Measurements from ENCODE around the gene LAMP5. TPM values are rescaled to one million over a fixed set of nuclear protein-coding genes. Genes with fewer than 3 reads are reported as not detected.

Gene LAMP5
- total RNA-seq, 4 donors from 2014 or later: not detected

GRCh38 chr20:9507544-9508239 is 6.7 kb upstream of the LAMP5 start:
- no peak for DNase-seq (ENCODE audit: low spot score)

GRCh38 chr20:9508240-9508661 is 6.1 kb upstream of the LAMP5 start:
- ATAC-seq (ENCODE audit: low FRiP score) (no peak), DNase-seq (ENCODE audit: low spot score) (no peak)
- TF ChIP-seq CTCF (IDR thresholded peaks at IDR 0.05): no peak

More at GRCh38 chr20:9507544-9508239, 6.7 kb upstream of the LAMP5 start:
- TF ChIP-seq CTCF (IDR thresholded peaks at IDR 0.05): no peak
- ATAC-seq (ENCODE audit: low FRiP score): no peak

GRCh38 chr20:9508696-9509178 is 5.7 kb upstream of the LAMP5 start:
- no peak for DNase-seq (ENCODE audit: low spot score)
- ATAC-seq (ENCODE audit: low FRiP score): no peak
- no peak for TF ChIP-seq CTCF (IDR thresholded peaks at IDR 0.05)

- TF ChIP-seq CTCF (IDR thresholded peaks at IDR 0.05): no peak
- DNase-seq (ENCODE audit: low spot score): no peak
- no peak for ATAC-seq (ENCODE audit: low FRiP score)
Observed at GRCh38 chr20:9509246-9509645, 5.1 kb upstream of the LAMP5 start.

- TF ChIP-seq CTCF (IDR thresholded peaks at IDR 0.05): no peak
- ATAC-seq (ENCODE audit: low FRiP score): no peak
Observed at GRCh38 chr20:9510911-9511310, 3.5 kb upstream of the LAMP5 start.

GRCh38 chr20:9514072-9514460 is 324 bp upstream of the LAMP5 start:
- DNase-seq (ENCODE audit: low spot score) (no peak), ATAC-seq (ENCODE audit: low FRiP score) (no peak)
- TF ChIP-seq CTCF (IDR thresholded peaks at IDR 0.05): no peak

More at GRCh38 chr20:9510911-9511310, 3.5 kb upstream of the LAMP5 start:
- DNase-seq (ENCODE audit: low spot score): no peak

GRCh38 chr20:9515214-9515585 is 810 bp downstream of the LAMP5 start:
- TF ChIP-seq CTCF (IDR thresholded peaks at IDR 0.05): no peak
- ATAC-seq (ENCODE audit: low FRiP score) (no peak), DNase-seq (ENCODE audit: low spot score) (no peak)

Measured in omental fat pad (tissue), 4 donors.